ENCODE measurements around the gene ALDH16A1. TPM values are rescaled to one million over a fixed set of nuclear protein-coding genes. Genes with fewer than 3 reads are reported as not detected.
"Not testable (repeated sequence)": the region's sequence is repeated elsewhere in the genome, so short reads cannot be mapped to it uniquely, and the experiment has no call there.

ALDH16A1 gene
- total RNA-seq, 1 donor from 2014 or later: 46.0 TPM

DNA sequence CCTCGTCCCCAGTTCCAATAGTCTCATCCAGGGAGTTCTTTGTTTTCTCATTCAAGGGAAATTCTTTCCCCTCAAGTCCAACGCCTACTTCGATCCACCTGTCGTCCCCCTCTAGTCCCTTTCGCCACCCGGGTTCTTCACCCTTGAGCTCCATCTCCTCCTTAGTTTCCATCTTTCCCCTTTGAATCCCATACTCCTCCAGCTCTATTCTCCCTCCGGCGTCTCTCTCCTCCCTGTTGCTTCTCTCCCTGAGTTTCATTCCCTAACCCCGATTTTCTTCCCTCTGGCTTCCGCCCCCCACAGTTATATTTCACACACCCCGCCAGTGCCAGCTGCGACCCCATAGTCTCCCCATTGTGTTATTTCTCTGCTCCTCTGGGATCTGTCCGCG is 11.1 kb upstream of the ALDH16A1 start:
- H3K4me1 Mint-ChIP-seq (ENCODE audit: low read depth): peaks cover 4% of the 10 kb centered on the region
- H3K36me3 Mint-ChIP-seq (ENCODE audit: insufficient read depth): peaks cover 2% of the 10 kb centered on the region
- H3K27me3 Mint-ChIP-seq: peaks cover 55% of the 10 kb centered on the region
- TF ChIP-seq CTCF (IDR thresholded peaks at IDR 0.05; ENCODE audit: unreplicated experiment): no peak
- no peaks in the 10 kb centered on the region for H3K9me3 Mint-ChIP-seq (ENCODE audit: low read depth)
- peak overlapping the region; percentile 75 for H3K4me3 Mint-ChIP-seq (ENCODE audit: low read depth)
- no peak overlapping the region for H3K27ac Mint-ChIP-seq
- no peak for DNase-seq (ENCODE audit: low spot score, unreplicated experiment)

- no peak for DNase-seq (ENCODE audit: low spot score, unreplicated experiment)
- Mint-ChIP-seq H3K27ac (no peak overlapping the region), H3K36me3 (ENCODE audit: insufficient read depth) (peaks cover 2% of the 10 kb centered on the region), H3K27me3 (peaks cover 51% of the 10 kb centered on the region), H3K9me3 (ENCODE audit: low read depth) (no peaks in the 10 kb centered on the region), H3K4me3 (ENCODE audit: low read depth) (peak overlapping the region; percentile 75), H3K4me1 (ENCODE audit: low read depth) (peaks cover 4% of the 10 kb centered on the region)
- TF ChIP-seq CTCF (IDR thresholded peaks at IDR 0.05; ENCODE audit: unreplicated experiment): no peak
Observed at GRCh38 chr19:49442354-49442753, 10.7 kb upstream of the ALDH16A1 start.

DNA sequence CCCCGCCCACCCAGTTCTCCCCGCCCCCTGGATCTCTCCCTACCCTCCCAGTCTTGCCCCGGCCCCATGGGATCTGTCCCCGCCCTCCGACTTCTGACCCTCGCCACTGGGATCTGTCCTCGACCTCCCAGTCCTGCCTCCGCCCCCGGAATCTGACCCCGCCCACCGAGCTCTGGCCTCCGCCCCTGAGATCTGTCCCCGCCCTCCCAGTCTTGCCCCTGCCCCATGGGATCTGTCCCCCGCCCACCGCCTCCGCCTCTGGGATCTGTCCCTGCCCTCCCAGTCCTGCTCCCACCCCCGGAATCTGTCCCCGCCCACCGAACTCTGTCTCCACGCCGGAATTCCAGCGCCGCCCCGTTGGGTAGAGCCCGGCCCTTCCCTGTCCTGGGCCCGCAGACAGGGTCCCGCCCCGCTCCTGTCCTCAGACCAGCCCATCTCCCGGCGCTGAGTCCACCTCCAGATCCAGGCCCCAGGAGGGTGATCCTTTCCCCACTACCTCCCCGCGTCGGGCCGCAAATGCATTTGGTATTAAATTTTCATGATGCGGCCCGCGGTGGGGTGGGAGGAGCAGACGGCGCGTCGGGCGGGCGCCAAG is 10.2 kb upstream of the ALDH16A1 start:
- peak overlapping the region; percentile 87 for H3K27ac Mint-ChIP-seq
- H3K27me3 Mint-ChIP-seq: peaks cover 45% of the 10 kb centered on the region
- H3K4me1 Mint-ChIP-seq (ENCODE audit: low read depth): peaks cover 4% of the 10 kb centered on the region
- no peak for TF ChIP-seq CTCF (IDR thresholded peaks at IDR 0.05; ENCODE audit: unreplicated experiment)
- peaks cover 2% of the 10 kb centered on the region for H3K36me3 Mint-ChIP-seq (ENCODE audit: insufficient read depth)
- no peaks in the 10 kb centered on the region for H3K9me3 Mint-ChIP-seq (ENCODE audit: low read depth)
- peak overlapping the region; percentile 75 for H3K4me3 Mint-ChIP-seq (ENCODE audit: low read depth)
- DNase-seq (ENCODE audit: low spot score, unreplicated experiment): peak; percentile 71

DNA sequence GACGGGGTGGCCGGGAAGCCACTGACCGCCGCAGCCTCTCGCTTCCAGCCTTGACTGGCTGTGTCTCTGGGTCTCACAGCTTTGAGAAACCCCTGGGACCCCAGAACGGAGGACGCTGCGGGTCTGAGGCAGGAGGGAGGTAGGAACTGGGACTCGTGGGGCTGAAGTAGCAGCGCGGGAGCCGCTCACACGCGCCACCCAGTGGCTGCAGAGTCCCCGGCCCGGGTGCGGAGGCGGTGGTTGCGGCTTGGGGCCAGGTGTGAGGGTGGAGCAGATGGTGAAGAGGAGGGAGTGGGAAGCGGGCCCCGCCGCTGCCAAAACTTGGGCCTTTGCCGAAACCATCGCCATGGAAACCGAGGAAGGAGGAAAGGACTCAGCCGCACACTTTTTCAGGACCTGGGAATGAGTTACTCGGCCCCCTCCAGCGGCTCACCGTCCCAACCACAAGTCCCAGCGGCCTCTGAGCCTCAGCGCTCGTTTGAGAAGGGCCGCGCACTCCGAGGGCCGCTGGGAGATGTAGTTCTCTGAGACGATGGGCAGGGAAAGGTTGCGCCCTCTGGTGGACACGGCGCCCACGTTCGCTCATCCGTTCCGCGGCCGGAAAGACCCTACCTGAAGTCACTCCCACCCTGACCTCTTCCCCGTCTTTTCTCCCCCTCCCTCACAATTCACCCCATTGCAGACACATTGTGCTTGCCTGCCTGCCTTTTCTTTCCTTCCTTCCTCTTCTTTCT is 9.5 kb upstream of the ALDH16A1 start:
- Mint-ChIP-seq H3K9me3 (ENCODE audit: low read depth) (no peaks in the 10 kb centered on the region), H3K36me3 (ENCODE audit: insufficient read depth) (peaks cover 6% of the 10 kb centered on the region), H3K4me1 (ENCODE audit: low read depth) (peaks cover 4% of the 10 kb centered on the region), H3K27ac (peak overlapping the region; percentile 87), H3K4me3 (ENCODE audit: low read depth) (peak overlapping the region; percentile 75), H3K27me3 (peaks cover 39% of the 10 kb centered on the region)
- DNase-seq (ENCODE audit: low spot score, unreplicated experiment): peak; percentile 93
- TF ChIP-seq CTCF (IDR thresholded peaks at IDR 0.05; ENCODE audit: unreplicated experiment): peak; percentile 75

DNA sequence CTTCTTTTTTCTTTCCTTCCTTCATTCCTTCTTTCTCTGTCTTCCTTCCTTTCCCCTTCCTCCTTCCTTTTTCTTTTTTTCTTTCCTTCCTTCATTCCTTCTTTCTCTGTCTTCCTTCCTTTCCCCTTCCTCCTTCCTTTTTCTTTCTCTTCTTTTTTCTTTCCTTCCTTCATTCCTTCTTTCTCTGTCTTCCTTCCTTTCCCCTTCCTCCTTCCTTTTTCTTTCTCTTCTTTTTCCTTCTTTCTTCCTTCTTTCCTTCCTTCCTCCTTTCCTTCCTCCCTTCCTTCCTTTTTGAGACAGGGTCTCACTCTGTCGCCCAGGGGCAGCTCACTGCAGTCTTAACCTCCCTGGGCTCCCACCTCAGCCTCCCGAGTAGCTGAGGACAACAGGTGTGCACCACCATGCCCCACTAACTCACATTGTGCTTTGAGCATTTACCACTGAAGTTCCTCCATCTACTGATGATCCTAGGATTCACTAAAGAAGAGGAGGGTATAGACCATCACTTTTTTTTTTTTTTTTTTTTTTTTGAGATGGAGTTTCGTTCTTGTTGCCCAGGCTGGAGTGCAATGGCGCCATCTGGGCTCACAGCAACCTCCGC is 8.8 kb upstream of the ALDH16A1 start:
- not testable (repeated sequence) for H3K4me3 Mint-ChIP-seq (ENCODE audit: low read depth); H3K27ac Mint-ChIP-seq; H3K9me3 Mint-ChIP-seq (ENCODE audit: low read depth); DNase-seq (ENCODE audit: low spot score, unreplicated experiment); H3K4me1 Mint-ChIP-seq (ENCODE audit: low read depth); H3K36me3 Mint-ChIP-seq (ENCODE audit: insufficient read depth)
- peaks cover 32% of the 10 kb centered on the region for H3K27me3 Mint-ChIP-seq

All from progenitor cell of endocrine pancreas (in vitro differentiated cells).